Nucleus accumbens (tissue), 56 donors: ENCODE results near the gene PYM1.
"Not testable (repeated sequence)": the region's sequence is repeated elsewhere in the genome, so short reads cannot be mapped to it uniquely, and the experiment has no call there.

Source experiments
- DNase-seq, 56 donors: peaks; one replicate each; lab custom pipeline; 2025; lab: John Stamatoyannopoulos, UW

Gene PYM1

DNA sequence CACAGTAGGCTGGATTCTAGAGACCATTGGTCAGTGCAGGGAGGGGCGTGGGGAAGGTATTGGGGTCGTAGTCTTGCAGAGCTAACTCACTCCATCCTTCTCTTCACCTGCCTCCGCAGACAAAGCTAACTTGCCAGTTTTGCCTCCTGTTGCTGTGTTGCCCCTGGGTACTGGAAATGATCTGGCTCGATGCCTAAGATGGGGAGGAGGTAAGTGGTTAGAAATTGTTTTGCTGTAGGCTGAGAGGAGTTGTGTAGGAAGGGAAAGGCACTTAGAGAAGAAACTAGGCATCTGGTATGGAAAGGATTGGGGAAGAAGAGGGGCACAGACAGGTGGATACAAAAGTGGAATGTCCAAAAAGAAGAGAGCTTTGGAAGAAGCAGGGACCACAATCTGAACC, 14.4 kb upstream of the PYM1 start:
- peak in 4 of 56 donors; percentile 8 to 24 (median 15) for DNase-seq

DNA sequence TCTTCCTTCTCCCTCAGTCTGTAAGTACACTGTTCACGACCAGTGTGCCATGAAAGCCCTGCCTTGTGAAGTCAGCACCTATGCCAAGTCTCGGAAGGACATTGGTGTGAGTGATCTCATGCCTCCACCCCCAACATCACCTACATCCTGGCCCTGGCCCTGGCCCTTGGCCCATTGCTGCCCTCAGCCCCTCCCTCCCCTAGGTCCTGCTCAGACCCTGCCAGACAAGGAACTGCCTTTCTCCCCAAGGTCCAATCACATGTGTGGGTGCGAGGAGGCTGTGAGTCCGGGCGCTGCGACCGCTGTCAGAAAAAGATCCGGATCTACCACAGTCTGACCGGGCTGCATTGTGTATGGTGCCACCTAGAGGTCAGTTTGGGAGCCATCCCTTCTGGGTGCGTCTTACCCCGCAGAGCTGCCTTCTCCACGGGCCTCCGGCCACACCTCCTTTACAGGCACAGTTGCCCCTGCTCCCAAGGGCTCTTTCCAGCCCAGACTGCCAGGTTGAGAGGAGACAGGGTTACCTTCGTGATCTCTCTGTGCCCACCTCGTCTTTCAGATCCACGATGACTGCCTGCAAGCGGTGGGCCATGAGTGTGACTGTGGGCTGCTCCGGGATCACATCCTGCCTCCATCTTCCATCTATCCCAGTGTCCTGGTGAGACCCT, 12.5 kb upstream of the PYM1 start:
- peak in 52 of 56 donors; percentile 38 to 88 (median 71) for DNase-seq

- DNase-seq = no peak
These were observed 11.3 kb upstream of the PYM1 start for GRCh38 chr12:55938826-55939501.

GRCh38 chr12:55937981-55938380, 10.3 kb upstream of the PYM1 start:
- no peak for DNase-seq

DNA sequence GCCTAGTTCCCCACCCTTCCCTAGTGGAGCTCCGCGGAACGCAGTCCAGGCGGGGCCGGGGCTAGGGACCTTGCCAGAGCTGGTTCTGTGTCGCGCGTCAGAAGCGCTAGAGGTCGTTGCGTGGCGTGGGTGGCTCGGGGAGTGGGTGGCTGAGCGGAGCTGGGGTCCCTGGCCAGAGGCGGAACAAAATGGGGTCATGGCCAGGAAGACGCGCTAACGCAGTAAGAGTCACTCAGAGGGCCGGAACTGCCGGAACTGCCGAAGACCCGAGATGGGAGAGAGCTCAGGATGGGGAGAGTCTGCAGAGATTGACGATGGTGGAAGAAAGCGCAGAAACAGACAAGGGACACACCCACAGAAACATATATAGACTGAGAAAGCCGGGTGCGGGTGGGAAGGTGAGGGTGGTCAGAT, 8.1 kb upstream of the PYM1 start:
- DNase-seq = peak in 1 of 56 donors; percentile 29

DNA sequence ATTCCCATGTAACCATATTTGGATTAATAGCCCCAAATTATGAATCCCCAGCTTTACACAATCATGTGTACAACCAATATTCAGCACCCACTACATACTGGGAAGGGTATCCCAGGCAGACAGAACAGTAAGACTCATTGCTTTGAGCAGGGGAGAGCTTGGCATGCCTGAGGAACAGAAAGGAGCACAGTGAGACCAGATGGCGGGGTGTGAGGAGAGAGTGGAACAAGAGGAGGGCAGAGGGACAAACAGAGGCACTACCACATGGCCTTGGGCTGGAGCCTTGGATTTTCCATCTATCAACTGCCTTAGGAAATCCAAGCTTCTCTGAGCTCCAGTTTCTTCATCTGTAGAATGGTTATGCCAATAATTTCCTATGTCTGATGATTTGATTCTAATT, 7.1 kb upstream of the PYM1 start:
- no peak for DNase-seq

- no peak for DNase-seq
These were observed 6.4 kb upstream of the PYM1 start for GRCh38 chr12:55933799-55934742.

- no peak for DNase-seq
These were observed 5.6 kb upstream of the PYM1 start for GRCh38 chr12:55933169-55933798.

DNA sequence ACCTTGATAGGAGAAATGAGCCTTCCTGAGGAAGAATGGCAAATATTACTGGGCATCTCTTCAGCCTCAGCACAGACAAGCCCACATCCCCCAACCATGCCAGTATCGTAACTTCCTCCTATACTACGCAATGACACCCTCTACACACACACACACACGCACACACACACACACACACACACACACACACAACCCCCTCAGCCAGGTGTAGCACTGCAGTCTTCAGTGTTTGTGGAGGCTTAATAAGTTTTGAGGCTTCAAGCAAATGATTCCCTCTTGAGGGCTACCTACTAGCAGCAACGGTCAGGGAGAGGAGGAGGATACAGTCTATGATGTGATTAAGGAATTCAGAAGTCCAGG, 4.8 kb upstream of the PYM1 start:
- DNase-seq = peak in 3 of 56 donors; percentile 7 to 31 (median 13)

DNA sequence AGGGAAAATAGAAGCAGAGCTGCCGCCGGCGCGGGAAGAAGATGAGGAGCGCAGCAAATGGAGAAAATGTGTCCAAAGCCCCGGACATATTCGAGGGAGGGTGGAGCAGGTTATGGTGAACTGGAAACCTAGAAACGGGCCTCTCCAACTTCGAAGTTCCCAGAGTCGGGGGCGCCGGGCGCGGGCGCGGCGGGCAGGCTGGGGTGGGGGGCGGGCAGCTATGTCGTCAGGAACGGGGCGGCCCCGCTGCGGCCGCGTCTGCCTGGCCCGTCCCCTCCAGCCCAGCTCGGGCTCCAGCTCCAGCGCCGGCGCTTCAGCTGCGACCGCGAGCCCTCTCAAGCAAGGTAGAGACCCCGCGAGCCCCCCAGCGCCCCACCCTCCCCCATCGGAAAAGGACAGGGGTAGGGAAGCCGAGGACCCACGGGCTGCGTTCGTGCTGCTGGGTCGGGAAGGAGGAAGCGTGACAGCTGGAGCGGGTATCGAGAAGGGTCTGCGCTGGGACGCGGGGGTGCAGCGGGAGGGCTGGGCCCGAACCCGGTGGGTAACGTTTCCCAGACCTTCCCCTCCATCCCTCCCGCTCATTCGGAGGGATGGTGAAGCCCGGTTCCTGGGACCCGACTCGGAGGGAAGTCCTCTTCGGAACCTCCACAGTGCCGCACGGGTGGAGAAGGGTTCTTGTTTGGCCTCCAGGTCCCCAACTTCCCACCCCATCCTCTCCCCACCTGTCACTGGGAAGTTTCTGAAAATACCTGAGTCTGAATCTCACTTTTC, 4.3 kb upstream of the PYM1 start:
- peak in 34 of 56 donors; percentile 9 to 58 (median 34) for DNase-seq

DNA sequence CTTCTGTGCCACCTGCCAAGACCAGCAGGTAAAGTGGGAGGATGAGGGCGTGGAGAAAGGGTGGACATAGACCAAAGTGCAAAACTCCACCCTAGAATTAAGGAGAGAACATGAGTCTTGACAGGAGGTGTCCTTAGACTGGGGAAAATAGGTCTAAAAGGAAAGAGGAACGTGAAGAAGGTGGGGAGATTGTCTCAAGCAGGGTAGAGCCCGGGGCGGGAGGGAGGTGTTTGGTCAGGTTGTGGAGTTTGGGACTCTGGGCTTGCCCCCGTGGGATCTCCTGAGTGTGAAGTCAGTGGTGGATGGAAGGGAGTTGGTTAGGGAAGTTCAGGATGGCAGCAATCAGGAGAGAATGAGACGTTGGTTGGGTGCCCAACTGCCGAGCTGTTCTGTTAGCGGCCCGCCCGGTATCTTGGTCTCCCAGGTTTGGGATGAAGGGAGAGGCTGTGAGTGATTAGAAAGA, 3.7 kb upstream of the PYM1 start:
- DNase-seq = peak in 3 of 56 donors; percentile 37 to 47 (median 46)

DNA sequence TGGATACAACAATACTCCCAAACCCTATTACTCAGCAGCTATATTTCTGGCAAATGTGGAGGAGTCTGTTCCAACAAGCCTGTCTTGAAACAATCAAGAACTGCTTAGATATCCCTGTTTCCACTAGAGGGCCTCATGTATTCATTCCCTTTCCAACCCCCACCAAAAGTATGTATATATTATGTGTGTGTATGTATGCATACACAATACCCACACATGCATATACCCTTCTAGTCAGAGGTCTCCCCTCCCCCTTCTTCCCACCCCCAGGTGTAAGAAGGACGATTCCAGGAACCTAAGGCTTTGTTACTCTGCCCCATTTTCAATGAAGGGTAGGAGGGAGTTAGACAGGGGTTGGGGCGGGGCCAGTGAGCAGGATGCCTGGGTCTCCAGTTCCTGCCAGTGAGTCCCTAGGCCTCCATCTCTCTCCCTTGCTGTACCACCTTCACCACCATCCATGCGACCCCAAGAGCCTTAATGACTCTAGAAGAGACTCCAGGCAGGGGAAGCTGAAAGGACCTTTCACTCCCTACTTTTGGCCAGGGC, 3.1 kb upstream of the PYM1 start, which contains the start of gene DGKA:
TSS of gene DGKA (plus strand) at position 392 of the 546 bp plus-strand sequence. CDS start 5,342 bp downstream, outside the sequence.
- DNase-seq = peak in 16 of 56 donors; percentile 3 to 47 (median 24)

GRCh38 chr12:55929306-55929791, 1.7 kb upstream of the PYM1 start:
- peak in 6 of 56 donors; percentile 5 to 40 (median 16) for DNase-seq

- peak in 55 of 56 donors; percentile 32 to 99 (median 87) for DNase-seq
These were observed 731 bp downstream of the PYM1 start for GRCh38 chr12:55926738-55927587.

- DNase-seq = no peak
These were observed 1.6 kb downstream of the PYM1 start for GRCh38 chr12:55925870-55926737.

- no peak for DNase-seq
These were observed 2.3 kb downstream of the PYM1 start for GRCh38 chr12:55925371-55925770.

DNA sequence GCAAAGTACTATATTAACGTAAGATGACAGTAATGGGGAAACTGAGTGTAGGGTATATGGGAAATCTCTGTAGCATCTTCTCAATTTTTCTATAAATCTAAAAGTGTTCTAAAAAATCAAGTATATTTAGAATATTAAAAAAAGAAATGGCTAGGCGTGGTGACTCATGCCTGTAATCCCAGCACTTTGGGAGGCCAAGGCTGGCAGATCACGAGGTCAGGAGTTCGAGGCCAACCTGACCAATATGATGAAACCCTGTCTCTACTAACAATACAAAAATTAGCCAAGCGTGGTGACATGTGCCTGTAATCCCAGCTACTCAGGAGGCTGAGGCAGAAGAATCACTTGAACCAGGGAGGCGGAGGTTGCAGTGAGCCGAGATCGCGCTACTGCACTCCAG, 4.0 kb downstream of the PYM1 start:
- DNase-seq = not testable (repeated sequence)
